ENCODE measurements around the gene HLA-DRA. TPM values are rescaled to one million over a fixed set of nuclear protein-coding genes. Genes with fewer than 3 reads are reported as not detected.
A peak's percentile ranks its signal among the peaks of the same experiment; 100 is the strongest.
"Not testable (repeated sequence)": the region's sequence is repeated elsewhere in the genome, so short reads cannot be mapped to it uniquely, and the experiment has no call there.

HLA-DRA gene
- total RNA-seq, 2 donors from 2014 or later: 244 to 342 TPM

GRCh38 chr6:32461493-32461892 is 21.8 kb downstream of the HLA-DRA start:
- Histone ChIP-seq H3K27ac (no peak overlapping the region), H3K9me3 (no peaks in the 10 kb centered on the region), H3K4me1 (ENCODE audit: control insufficient read depth in 1 of 2, low read depth in 2 of 2) (no peaks in the 10 kb centered on the region), H3K4me3 (no peak overlapping the region), H3K36me3 (no peaks in the 10 kb centered on the region), H3K27me3 (replicated peaks; ENCODE audit: insufficient read depth) (no peaks in the 10 kb centered on the region)
- TF ChIP-seq, protein P1, sequence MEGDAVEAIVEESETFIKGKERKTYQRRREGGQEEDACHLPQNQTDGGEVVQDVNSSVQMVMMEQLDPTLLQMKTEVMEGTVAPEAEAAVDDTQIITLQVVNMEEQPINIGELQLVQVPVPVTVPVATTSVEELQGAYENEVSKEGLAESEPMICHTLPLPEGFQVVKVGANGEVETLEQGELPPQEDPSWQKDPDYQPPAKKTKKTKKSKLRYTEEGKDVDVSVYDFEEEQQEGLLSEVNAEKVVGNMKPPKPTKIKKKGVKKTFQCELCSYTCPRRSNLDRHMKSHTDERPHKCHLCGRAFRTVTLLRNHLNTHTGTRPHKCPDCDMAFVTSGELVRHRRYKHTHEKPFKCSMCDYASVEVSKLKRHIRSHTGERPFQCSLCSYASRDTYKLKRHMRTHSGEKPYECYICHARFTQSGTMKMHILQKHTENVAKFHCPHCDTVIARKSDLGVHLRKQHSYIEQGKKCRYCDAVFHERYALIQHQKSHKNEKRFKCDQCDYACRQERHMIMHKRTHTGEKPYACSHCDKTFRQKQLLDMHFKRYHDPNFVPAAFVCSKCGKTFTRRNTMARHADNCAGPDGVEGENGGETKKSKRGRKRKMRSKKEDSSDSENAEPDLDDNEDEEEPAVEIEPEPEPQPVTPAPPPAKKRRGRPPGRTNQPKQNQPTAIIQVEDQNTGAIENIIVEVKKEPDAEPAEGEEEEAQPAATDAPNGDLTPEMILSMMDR (IDR thresholded peaks at IDR 0.05): no peak
- ATAC-seq (ENCODE audit: insufficient number of reproducible peaks, low FRiP score, low read depth) (no peak), DNase-seq (ENCODE audit: low spot score) (no peak)

- DNase-seq (ENCODE audit: low spot score) (no peak), ATAC-seq (ENCODE audit: insufficient number of reproducible peaks, low FRiP score, low read depth) (no peak)
- H3K27ac ChIP-seq: no peak overlapping the region
- H3K9me3 ChIP-seq: no peaks in the 10 kb centered on the region
- H3K4me1 ChIP-seq (ENCODE audit: control insufficient read depth in 1 of 2, low read depth in 2 of 2): no peaks in the 10 kb centered on the region
- H3K36me3 ChIP-seq: no peaks in the 10 kb centered on the region
- no peak overlapping the region for H3K4me3 ChIP-seq
- no peaks in the 10 kb centered on the region for H3K27me3 ChIP-seq (replicated peaks; ENCODE audit: insufficient read depth)
- TF ChIP-seq, protein P1 (IDR thresholded peaks at IDR 0.05): no peak
These were observed 22.9 kb downstream of the HLA-DRA start for GRCh38 chr6:32462609-32463008.

GRCh38 chr6:32467743-32468503 is 28.2 kb downstream of the HLA-DRA start:
- H3K4me1 ChIP-seq (ENCODE audit: control insufficient read depth in 1 of 2, low read depth in 2 of 2); H3K27me3 ChIP-seq (replicated peaks; ENCODE audit: insufficient read depth); DNase-seq (ENCODE audit: low spot score); H3K36me3 ChIP-seq; H3K9me3 ChIP-seq; H3K4me3 ChIP-seq; H3K27ac ChIP-seq; ATAC-seq (ENCODE audit: insufficient number of reproducible peaks, low FRiP score, low read depth): not testable (repeated sequence)

- TF ChIP-seq, protein P1 (IDR thresholded peaks at IDR 0.05): no peak
- no peak for DNase-seq (ENCODE audit: low spot score)
- H3K4me1 ChIP-seq (ENCODE audit: control insufficient read depth in 1 of 2, low read depth in 2 of 2): no peaks in the 10 kb centered on the region
- H3K36me3 ChIP-seq: no peaks in the 10 kb centered on the region
- H3K4me3 ChIP-seq: no peak overlapping the region
- H3K27ac ChIP-seq: no peak overlapping the region
- H3K9me3 ChIP-seq: no peaks in the 10 kb centered on the region
- no peaks in the 10 kb centered on the region for H3K27me3 ChIP-seq (replicated peaks; ENCODE audit: insufficient read depth)
- ATAC-seq (ENCODE audit: insufficient number of reproducible peaks, low FRiP score, low read depth): peak; percentile 30
These were observed 33.2 kb downstream of the HLA-DRA start for GRCh38 chr6:32472781-32473375.

GRCh38 chr6:32473376-32474348 is 34.0 kb downstream of the HLA-DRA start:
- H3K36me3 ChIP-seq; DNase-seq (ENCODE audit: low spot score); H3K4me1 ChIP-seq (ENCODE audit: control insufficient read depth in 1 of 2, low read depth in 2 of 2); H3K27ac ChIP-seq; H3K27me3 ChIP-seq (replicated peaks; ENCODE audit: insufficient read depth); H3K4me3 ChIP-seq; H3K9me3 ChIP-seq: not testable (repeated sequence)
- ATAC-seq (ENCODE audit: insufficient number of reproducible peaks, low FRiP score, low read depth): peak; percentile 57
